ENCODE data around the gene RRP36. TPM values are rescaled to one million over a fixed set of nuclear protein-coding genes. Genes with fewer than 3 reads are reported as not detected.

Gene RRP36
- total and polyA plus RNA-seq, 2 of the 8 experiments (the other 6 are each of a cell fraction or from before 2014, with no cell fraction given), result 33.9 to 92.3 TPM

- FAIRE-seq, result no peak
- Histone ChIP-seq H3K23ac (ENCODE audit: insufficient read length) (no peak overlapping the region), H3K27me3 (replicated peaks in 1 of 4; ENCODE audit: control insufficient read depth in 3 of 4, extremely low read depth in 1 of 4, insufficient read depth in 3 of 4, low read length in 3 of 4) (no peaks in the 10 kb centered on the region), H3K14ac (ENCODE audit: insufficient read length) (no peak overlapping the region), H3K9me3 (ENCODE audit: insufficient read depth in 2 of 2, low read depth in 1 of 2, low read length in 1 of 2) (no peaks in the 10 kb centered on the region), H4K91ac (replicated peaks; ENCODE audit: insufficient read length, low read length) (no peak overlapping the region), H2AK5ac (ENCODE audit: low read depth, low read length) (no peak overlapping the region), H3K4me1 (replicated peaks in 1 of 4; ENCODE audit: control insufficient read depth in 3 of 4, insufficient read depth in 4 of 4, low read length in 3 of 4) (peaks cover 0 to 5% (median 2%) of the 10 kb centered on the region in 4 experiments; a peak in 4 of 7 replicates), H2BK5ac (ENCODE audit: low read depth, low read length) (0 out of 2 replicates have a peak overlapping the region, but pooled peaks have one; percentile 85), H3K79me1 (ENCODE audit: low read depth, low read length) (peaks cover 11% of the 10 kb centered on the region; the same call in 1 of the 2 replicates), H3K9ac (replicated peaks in 1 of 4; ENCODE audit: extremely low read depth in 1 of 4, low read depth in 3 of 4, low read length in 3 of 4) (no peak overlapping the region), H4K20me1 (replicated peaks in 1 of 2; ENCODE audit: control insufficient read depth in 1 of 2, insufficient read depth in 2 of 2, low read length in 2 of 2) (peaks cover 0 to 2% of the 10 kb centered on the region in 2 experiments), H3K56ac (replicated peaks; ENCODE audit: insufficient read length, low read depth, low read length) (no peak overlapping the region), H3K4ac (replicated peaks; ENCODE audit: insufficient read length, low read depth, low read length) (no peak overlapping the region), H2BK20ac (ENCODE audit: low read length) (no peak overlapping the region), H2BK15ac (ENCODE audit: low read length) (0 out of 2 replicates have a peak overlapping the region, but pooled peaks have one; percentile 12), H3K4me2 (ENCODE audit: insufficient read depth in 1 of 2, low read depth in 2 of 2, low read length in 2 of 2) (peak overlapping the region in 1 of 2 experiments; percentile 45; a peak in 1 of 4 replicates), H3K79me2 (ENCODE audit: control insufficient read depth in 1 of 2, insufficient read depth in 2 of 2, low read length in 2 of 2) (peaks cover 3 to 51% of the 10 kb centered on the region in 2 experiments; a peak in 3 of 4 replicates), H3K27ac (ENCODE audit: low read depth, low read length) (0 out of 2 replicates have a peak overlapping the region, but pooled peaks have one; percentile 21), H2BK120ac (replicated peaks; ENCODE audit: low read depth, low read length) (no peak overlapping the region), H2BK12ac (ENCODE audit: low read depth, low read length) (no peak overlapping the region), H4K8ac (ENCODE audit: extremely low read depth, insufficient read depth, low read length) (no peak overlapping the region), H3K36me3 (ENCODE audit: control insufficient read depth in 2 of 4, insufficient read depth in 4 of 4, low read length in 3 of 4) (peaks cover 16 to 36% (median 26%) of the 10 kb centered on the region in 4 experiments), H3K23me2 (ENCODE audit: low read depth, low read length) (peaks cover 6% of the 10 kb centered on the region; the same call in 1 of the 2 replicates), H2AFZ (ENCODE audit: low read length) (no peak overlapping the region), H4K5ac (ENCODE audit: insufficient read length, low read depth, low read length) (no peak overlapping the region), H3K18ac (ENCODE audit: extremely low read depth, low read length) (no peak overlapping the region), H3K4me3 (ENCODE audit: extremely low read depth in 1 of 4, insufficient read depth in 2 of 4, low read depth in 3 of 4, low read length in 4 of 4) (no peak overlapping the region)
- no peak for DNase-seq (ENCODE audit: low read depth in 1 of 2, low spot score in 2 of 2)
- ChIA-PET POLR2A (ENCODE audit: partially characterized antibody) (interaction anchor here (0.7 to 27.9 kb wide), 17 partner anchors 9 to 227 kb away, joined by 3 to 584 read pairs (median 5); partner anchors contain the start of genes CUL7, KLC4, MRPL2 and PEX6), CTCF (ENCODE audit: partially characterized antibody) (interaction anchor here (0.7 to 5.6 kb wide), 9 partner anchors 11 to 124 kb away, joined by 3 to 33 read pairs (median 3); no protein-coding TSS in a partner anchor)
- 75% methylated on average over 3 of the region's 3 CpGs; no CpG with 5 or more reads in 1 of the 2 experiments for WGBS, 2 experiments (ENCODE audit: extremely low coverage in 1 of 2, insufficient coverage in 1 of 2, insufficient read length in 1 of 2, insufficient replicate concordance in 2 of 2, low coverage in 1 of 2, low lambda C conversion rate in 2 of 2, missing lambda C conversion rate in 1 of 2)
- TF ChIP-seq SP2 (IDR thresholded peaks at IDR 0.05; ENCODE audit: low read length) (no peak), CBX8 (IDR thresholded peaks at IDR 0.05; ENCODE audit: borderline replicate concordance, low read depth, low read length) (no peak), MAFK (IDR thresholded peaks at IDR 0.05; ENCODE audit: low read depth, low read length) (no peak), RBBP5 (IDR thresholded peaks at IDR 0.05; ENCODE audit: borderline replicate concordance, low read depth, low read length) (no peak), KDM1A (IDR thresholded peaks at IDR 0.05; ENCODE audit: borderline replicate concordance, low read length) (no peak)
Measured at GRCh38 chr6:43020052-43020705, 1.2 kb upstream of the RRP36 start.
